HepG2 (cell line): ENCODE results near the gene EFNA3. TPM values are rescaled to one million over a fixed set of nuclear protein-coding genes. Genes with fewer than 3 reads are reported as not detected.

Source experiments
- ARID2 ChIP-seq: sonication (generic); formaldehyde crosslinking; IDR thresholded peaks from 2 replicates; pipeline ENCODE4 v1.8.1; 2022; ENCODE audit warnings: mild to moderate bottlenecking, missing genetic modification reagents, borderline replicate concordance
- CBX5 ChIP-seq: sonication (generic); formaldehyde crosslinking; IDR thresholded peaks from 2 replicates; pipeline ENCODE4 v1.4.0; 2020; ENCODE audit warnings: missing genetic modification reagents, borderline replicate concordance
- CREBL2 ChIP-seq: sonication (generic); formaldehyde crosslinking; IDR thresholded peaks from 2 replicates; pipeline ENCODE4 v1.8.1; 2023; ENCODE audit warnings: missing genetic modification reagents, mild to moderate bottlenecking, borderline replicate concordance
- CSRNP1 ChIP-seq: sonication (generic); formaldehyde crosslinking; IDR thresholded peaks from 2 replicates; pipeline ENCODE4 v1.8.1; 2023; ENCODE audit warnings: mild to moderate bottlenecking, missing genetic modification reagents
- E2F2 ChIP-seq: sonication (generic); formaldehyde crosslinking; IDR thresholded peaks from 2 replicates; pipeline ENCODE4 v1.4.0; 2020; ENCODE audit warnings: missing genetic modification reagents, borderline replicate concordance
- ELF4 ChIP-seq: sonication (generic); formaldehyde crosslinking; IDR thresholded peaks from 2 replicates; pipeline ENCODE4 v1.5.0; 2020; ENCODE audit warnings: missing genetic modification reagents, mild to moderate bottlenecking, moderate library complexity, borderline replicate concordance
- GLMP ChIP-seq: sonication (generic); formaldehyde crosslinking; IDR thresholded peaks from 2 replicates; pipeline ENCODE4 v1.9.0; 2021; ENCODE audit warnings: missing genetic modification reagents, mild to moderate bottlenecking, borderline replicate concordance
- ISL2 ChIP-seq: sonication (generic); formaldehyde crosslinking; IDR thresholded peaks from 2 replicates; pipeline ENCODE4 v1.5.0; 2020; ENCODE audit warnings: missing genetic modification reagents
- KDM4B ChIP-seq: sonication (generic); formaldehyde crosslinking; IDR thresholded peaks from 2 replicates; pipeline ENCODE4 v1.4.0; 2020; ENCODE audit warnings: missing genetic modification reagents
- KDM6A ChIP-seq: IDR thresholded peaks from 2 replicates; pipeline ENCODE4 v1.6.1; 2016; ENCODE audit warnings: low read depth
- MTERF4 ChIP-seq: sonication (generic); formaldehyde crosslinking; IDR thresholded peaks from 2 replicates; pipeline ENCODE4 v1.8.0; 2023; ENCODE audit warnings: mild to moderate bottlenecking, missing genetic modification reagents
- SMAD3 ChIP-seq: sonication (generic); formaldehyde crosslinking; IDR thresholded peaks from 2 replicates; pipeline ENCODE4 v1.4.0; 2020; ENCODE audit warnings: missing genetic modification reagents
- SMYD3 ChIP-seq: sonication (generic); formaldehyde crosslinking; IDR thresholded peaks from 2 replicates; pipeline ENCODE4 v1.8.1; 2023; ENCODE audit warnings: mild to moderate bottlenecking, missing genetic modification reagents
- ZBTB4 ChIP-seq: sonication (generic); formaldehyde crosslinking; IDR thresholded peaks from 2 replicates; pipeline ENCODE4 v1.4.0; 2020; ENCODE audit warnings: missing genetic modification reagents, mild to moderate bottlenecking, borderline replicate concordance
- ZNF747 ChIP-seq: sonication (generic); formaldehyde crosslinking; IDR thresholded peaks from 2 replicates; pipeline ENCODE4 v1.8.1; 2023; ENCODE audit warnings: missing genetic modification reagents, mild to moderate bottlenecking, borderline replicate concordance
- ZNF816 ChIP-seq: sonication (generic); formaldehyde crosslinking; IDR thresholded peaks from 2 replicates; pipeline ENCODE4 v1.8.0; 2022; ENCODE audit warnings: missing genetic modification reagents, mild to moderate bottlenecking, borderline replicate concordance
- polyA plus RNA-seq, 8 experiments: library from polyadenylated mRNA; depleted of rRNA in 3 of 8; stranded (reverse) in 7 of 8; unstranded in 1 of 8; fragments of >200 nt; fragmentation: Illumina TruSeq in 4 of 8; extraction: Trizol in 4 of 8; gene quantifications; 2 replicates each; pipeline versions ENCODE4 v1.2.1 to v1.2.3, GENCODE V29; 2011 to 2016; ENCODE audit warnings: low read depth in 4 of 8, missing spikeins in 1 of 8, mixed read lengths in 1 of 8; ENCODE audit not compliant: insufficient read depth in 1 of 8
- total RNA-seq, 5 experiments: library from RNA; depleted of rRNA; stranded (reverse); fragments of >200 nt; fragmentation: Illumina TruSeq; extraction: Trizol; gene quantifications; 2 replicates each; pipeline ENCODE4 v1.2.3, GENCODE V29; 2016; ENCODE audit warnings: low read depth in 1 of 5
- TF ChIP-seq, protein P1 (sequence below): IDR thresholded peaks from 2 replicates; pipeline ENCODE4 v1.6.1; 2016; ENCODE audit warnings: missing compliant biosample characterization, missing genetic modification reagents, borderline replicate concordance

The EFNA3 gene
- total and polyA plus RNA-seq, 2 of the 13 experiments (the other 11 are each of a cell fraction or from before 2014, with no cell fraction given), result 1.0 to 5.7 TPM

DNA sequence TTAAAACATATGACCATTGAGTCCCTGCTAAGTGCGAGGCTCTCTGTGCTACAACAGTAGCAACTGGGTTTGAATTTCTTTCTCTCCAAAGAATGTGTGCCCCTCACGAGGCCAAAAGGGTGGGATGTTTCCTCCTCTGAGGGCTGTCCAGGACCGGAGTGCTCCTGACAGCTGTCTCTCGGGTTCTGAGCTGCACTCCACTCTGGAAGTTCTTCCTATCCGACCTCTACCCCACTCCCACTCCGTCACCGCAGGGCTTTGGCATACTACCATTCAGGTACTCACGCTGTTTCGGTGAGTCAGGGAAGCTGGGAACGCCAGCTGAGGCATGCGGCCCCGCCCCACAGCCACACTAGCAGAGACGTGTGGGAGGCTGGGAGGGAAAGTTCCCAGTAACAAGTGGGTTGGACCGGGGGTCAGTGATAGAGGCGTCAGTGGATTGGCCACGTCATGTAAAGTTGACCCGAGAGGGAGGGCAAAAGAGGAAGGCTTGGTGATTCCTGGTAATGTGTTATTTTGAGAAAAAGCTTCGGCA is 56.3 kb downstream of the EFNA3 start (continued):
- no peak for TF ChIP-seq GLMP (CRISPR knock-in tag)
- peak; percentile 41; the same call in 1 of the 2 replicates for TF ChIP-seq ISL2
- TF ChIP-seq E2F2 (CRISPR knock-in tag), result no peak
- no peak for TF ChIP-seq ZNF747 (CRISPR knock-in tag)
- no peak for TF ChIP-seq CBX5 (CRISPR knock-in tag)
- peak; percentile 15; the same call in 1 of the 2 replicates for TF ChIP-seq KDM6A (CRISPR knock-in tag)
- TF ChIP-seq ELF4 (CRISPR knock-in tag), result no peak
- TF ChIP-seq, protein P1, sequence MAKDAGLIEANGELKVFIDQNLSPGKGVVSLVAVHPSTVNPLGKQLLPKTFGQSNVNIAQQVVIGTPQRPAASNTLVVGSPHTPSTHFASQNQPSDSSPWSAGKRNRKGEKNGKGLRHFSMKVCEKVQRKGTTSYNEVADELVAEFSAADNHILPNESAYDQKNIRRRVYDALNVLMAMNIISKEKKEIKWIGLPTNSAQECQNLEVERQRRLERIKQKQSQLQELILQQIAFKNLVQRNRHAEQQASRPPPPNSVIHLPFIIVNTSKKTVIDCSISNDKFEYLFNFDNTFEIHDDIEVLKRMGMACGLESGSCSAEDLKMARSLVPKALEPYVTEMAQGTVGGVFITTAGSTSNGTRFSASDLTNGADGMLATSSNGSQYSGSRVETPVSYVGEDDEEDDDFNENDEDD (CRISPR knock-in tag), result peak; percentile 70; the same call in 1 of the 2 replicates
- peak; percentile 67; the same call in 1 of the 2 replicates for TF ChIP-seq CSRNP1 (CRISPR knock-in tag)
- no peak for TF ChIP-seq ZBTB4
- no peak for TF ChIP-seq KDM4B (CRISPR knock-in tag)
- peak; percentile 70; the same call in 1 of the 2 replicates for TF ChIP-seq ARID2 (CRISPR knock-in tag)
- TF ChIP-seq CREBL2, result no peak
- no peak; the same call in 1 of the 2 replicates for TF ChIP-seq ZNF816
- TF ChIP-seq MTERF4 (CRISPR knock-in tag), result no peak
- no peak for TF ChIP-seq SMAD3
- TF ChIP-seq SMYD3, result peak; percentile 82; the same call in 1 of the 2 replicates
